IPS-18c (cell line): ENCODE measurements around the gene AUTS2.

Source experiments
- H3K4me3 ChIP-seq: 2 replicates; pipeline ENCODE4 v1.7.0; 2013; ENCODE audit warnings: low read depth, mild to moderate bottlenecking, low read length, moderate library complexity; ENCODE audit not compliant: insufficient read depth
- H3K9me3 ChIP-seq: one replicate; pipeline ENCODE4 v1.6.1; 2013; ENCODE audit warnings: mild to moderate bottlenecking, low read length, moderate library complexity; ENCODE audit not compliant: control insufficient read depth, insufficient read depth

Gene AUTS2

GRCh38 chr7:70053421-70053820 is 455.1 kb downstream of the AUTS2 start:
- Histone ChIP-seq H3K4me3 (no peak overlapping the region), H3K9me3 (no peaks in the 10 kb centered on the region)

GRCh38 chr7:70053989-70054388 is 455.7 kb downstream of the AUTS2 start:
- Histone ChIP-seq H3K4me3 (no peak overlapping the region), H3K9me3 (no peaks in the 10 kb centered on the region)

GRCh38 chr7:70056363-70056762 is 458.1 kb downstream of the AUTS2 start:
- H3K4me3 ChIP-seq, result no peak overlapping the region
- H3K9me3 ChIP-seq, result no peaks in the 10 kb centered on the region

- H3K4me3 ChIP-seq, result no peak overlapping the region
These were observed 462.2 kb downstream of the AUTS2 start for GRCh38 chr7:70060298-70061068.

GRCh38 chr7:70063371-70063770 is 465.1 kb downstream of the AUTS2 start:
- Histone ChIP-seq H3K4me3 (no peak overlapping the region), H3K9me3 (no peaks in the 10 kb centered on the region)

More at GRCh38 chr7:70060298-70061068, 462.2 kb downstream of the AUTS2 start:
- no peaks in the 10 kb centered on the region for H3K9me3 ChIP-seq

- H3K9me3 ChIP-seq, result no peaks in the 10 kb centered on the region
- H3K4me3 ChIP-seq, result no peak overlapping the region
These were observed 465.7 kb downstream of the AUTS2 start for GRCh38 chr7:70063927-70064326.

GRCh38 chr7:70066844-70067243 is 468.6 kb downstream of the AUTS2 start:
- no peaks in the 10 kb centered on the region for H3K9me3 ChIP-seq
- no peak overlapping the region for H3K4me3 ChIP-seq

- no peaks in the 10 kb centered on the region for H3K9me3 ChIP-seq
- H3K4me3 ChIP-seq, result no peak overlapping the region
These were observed 470.3 kb downstream of the AUTS2 start for GRCh38 chr7:70068531-70068930.

GRCh38 chr7:70069977-70070376 is 471.7 kb downstream of the AUTS2 start:
- no peaks in the 10 kb centered on the region for H3K9me3 ChIP-seq
- no peak overlapping the region for H3K4me3 ChIP-seq

GRCh38 chr7:70071766-70072165 is 473.5 kb downstream of the AUTS2 start:
- no peak overlapping the region for H3K4me3 ChIP-seq
- H3K9me3 ChIP-seq, result no peaks in the 10 kb centered on the region

- no peak overlapping the region for H3K4me3 ChIP-seq
- H3K9me3 ChIP-seq, result no peaks in the 10 kb centered on the region
These were observed 473.9 kb downstream of the AUTS2 start for GRCh38 chr7:70072220-70072619.

- Histone ChIP-seq H3K9me3 (no peaks in the 10 kb centered on the region), H3K4me3 (no peak overlapping the region)
These were observed 478.1 kb downstream of the AUTS2 start for GRCh38 chr7:70076325-70076724.

- no peak overlapping the region for H3K4me3 ChIP-seq
These were observed 483.9 kb downstream of the AUTS2 start for GRCh38 chr7:70082099-70082611.

GRCh38 chr7:70091362-70091761 is 493.1 kb downstream of the AUTS2 start:
- no peak overlapping the region for H3K4me3 ChIP-seq
- H3K9me3 ChIP-seq, result no peaks in the 10 kb centered on the region

More at GRCh38 chr7:70082099-70082611, 483.9 kb downstream of the AUTS2 start:
- H3K9me3 ChIP-seq, result no peaks in the 10 kb centered on the region

GRCh38 chr7:70092314-70093204 is 494.3 kb downstream of the AUTS2 start:
- H3K9me3 ChIP-seq, result no peaks in the 10 kb centered on the region
- H3K4me3 ChIP-seq, result no peak overlapping the region

- no peaks in the 10 kb centered on the region for H3K9me3 ChIP-seq
- no peak overlapping the region for H3K4me3 ChIP-seq
These were observed 495.1 kb downstream of the AUTS2 start for GRCh38 chr7:70093205-70093904.

GRCh38 chr7:70094831-70095230 is 496.6 kb downstream of the AUTS2 start:
- Histone ChIP-seq H3K4me3 (no peak overlapping the region), H3K9me3 (no peaks in the 10 kb centered on the region)
